Measurements from ENCODE around the gene WFS1. TPM values are rescaled to one million over a fixed set of nuclear protein-coding genes. Genes with fewer than 3 reads are reported as not detected.

Gene WFS1
- total and polyA plus RNA-seq, 2 of the 8 experiments (the other 6 are each of a cell fraction or from before 2014, with no cell fraction given): 29.1 to 43.1 TPM

DNA sequence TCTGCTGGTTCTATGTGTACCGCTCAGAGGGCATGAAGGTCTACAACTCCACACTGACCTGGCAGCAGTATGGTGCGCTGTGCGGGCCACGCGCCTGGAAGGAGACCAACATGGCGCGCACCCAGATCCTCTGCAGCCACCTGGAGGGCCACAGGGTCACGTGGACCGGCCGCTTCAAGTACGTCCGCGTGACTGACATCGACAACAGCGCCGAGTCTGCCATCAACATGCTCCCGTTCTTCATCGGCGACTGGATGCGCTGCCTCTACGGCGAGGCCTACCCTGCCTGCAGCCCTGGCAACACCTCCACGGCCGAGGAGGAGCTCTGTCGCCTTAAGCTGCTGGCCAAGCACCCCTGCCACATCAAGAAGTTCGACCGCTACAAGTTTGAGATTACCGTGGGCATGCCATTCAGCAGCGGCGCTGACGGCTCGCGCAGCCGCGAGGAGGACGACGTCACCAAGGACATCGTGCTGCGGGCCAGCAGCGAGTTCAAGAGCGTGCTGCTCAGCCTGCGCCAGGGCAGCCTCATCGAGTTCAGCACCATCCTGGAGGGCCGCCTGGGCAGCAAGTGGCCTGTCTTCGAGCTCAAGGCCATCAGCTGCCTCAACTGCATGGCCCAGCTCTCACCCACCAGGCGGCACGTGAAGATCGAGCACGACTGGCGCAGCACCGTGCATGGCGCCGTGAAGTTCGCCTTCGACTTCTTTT, 32.2 kb downstream of the WFS1 start:
- Histone ChIP-seq H3K36me3 (ENCODE audit: control insufficient read depth in 2 of 4, insufficient read depth in 4 of 4, low read length in 3 of 4) (peaks cover 0 to 25% (median 16%) of the 10 kb centered on the region in 4 experiments; a peak in 5 of 8 replicates), H2BK20ac (ENCODE audit: low read length) (no peak overlapping the region), H2BK120ac (replicated peaks; ENCODE audit: low read depth, low read length) (no peak overlapping the region), H3K4me3 (ENCODE audit: extremely low read depth in 1 of 4, insufficient read depth in 2 of 4, low read depth in 3 of 4, low read length in 4 of 4) (no peak overlapping the region), H2BK12ac (ENCODE audit: low read depth, low read length) (no peak overlapping the region), H2AFZ (ENCODE audit: low read length) (no peak overlapping the region), H3K79me1 (ENCODE audit: low read depth, low read length) (no peaks in the 10 kb centered on the region), H3K4me1 (replicated peaks in 1 of 4; ENCODE audit: control insufficient read depth in 3 of 4, insufficient read depth in 4 of 4, low read length in 3 of 4) (no peaks in the 10 kb centered on the region), H3K9me3 (ENCODE audit: insufficient read depth in 2 of 2, low read depth in 1 of 2, low read length in 1 of 2) (no peaks in the 10 kb centered on the region), H3K23ac (ENCODE audit: insufficient read length) (no peak overlapping the region), H3K4ac (replicated peaks; ENCODE audit: insufficient read length, low read depth, low read length) (no peak overlapping the region), H3K79me2 (ENCODE audit: control insufficient read depth in 1 of 2, insufficient read depth in 2 of 2, low read length in 2 of 2) (no peaks in the 10 kb centered on the region), H3K4me2 (ENCODE audit: insufficient read depth in 1 of 2, low read depth in 2 of 2, low read length in 2 of 2) (no peak overlapping the region), H3K18ac (ENCODE audit: extremely low read depth, low read length) (no peak overlapping the region), H2BK5ac (ENCODE audit: low read depth, low read length) (no peak overlapping the region; the same call in 1 of the 2 replicates), H3K9ac (replicated peaks in 1 of 4; ENCODE audit: extremely low read depth in 1 of 4, low read depth in 3 of 4, low read length in 3 of 4) (no peak overlapping the region), H4K8ac (ENCODE audit: extremely low read depth, insufficient read depth, low read length) (no peak overlapping the region), H2AK5ac (ENCODE audit: low read depth, low read length) (no peak overlapping the region), H3K23me2 (ENCODE audit: low read depth, low read length) (peaks cover 5% of the 10 kb centered on the region; the same call in 1 of the 2 replicates), H3K27ac (ENCODE audit: low read depth, low read length) (no peak overlapping the region), H4K91ac (replicated peaks; ENCODE audit: insufficient read length, low read length) (no peak overlapping the region), H4K5ac (ENCODE audit: insufficient read length, low read depth, low read length) (no peak overlapping the region), H3K27me3 (replicated peaks in 1 of 4; ENCODE audit: control insufficient read depth in 3 of 4, extremely low read depth in 1 of 4, insufficient read depth in 3 of 4, low read length in 3 of 4) (no peaks in the 10 kb centered on the region), H3K14ac (ENCODE audit: insufficient read length) (no peak overlapping the region), H2BK15ac (ENCODE audit: low read length) (no peak overlapping the region), H4K20me1 (replicated peaks in 1 of 2; ENCODE audit: control insufficient read depth in 1 of 2, insufficient read depth in 2 of 2, low read length in 2 of 2) (peaks cover 0 to 10% of the 10 kb centered on the region in 2 experiments), H3K56ac (replicated peaks; ENCODE audit: insufficient read length, low read depth, low read length) (no peak overlapping the region)
- DNase-seq (ENCODE audit: low read depth in 1 of 2, low spot score in 2 of 2): no peak
- ChIA-PET CTCF (ENCODE audit: partially characterized antibody) (interaction anchor here (0.9 to 3.5 kb wide), 5 partner anchors 22 to 51 kb away, joined by 4 to 20 read pairs (median 7); no protein-coding TSS in a partner anchor), POLR2A (ENCODE audit: partially characterized antibody) (interaction anchor here (0.7 kb wide), 1 partner anchor 14 kb away, joined by 3 read pairs; no protein-coding TSS in a partner anchor)
- 92% methylated on average over 55 of the region's 55 CpGs; no CpG with 5 or more reads in 1 of the 2 experiments for WGBS, 2 experiments (ENCODE audit: extremely low coverage in 1 of 2, insufficient coverage in 1 of 2, insufficient read length in 1 of 2, insufficient replicate concordance in 2 of 2, low coverage in 1 of 2, low lambda C conversion rate in 2 of 2, missing lambda C conversion rate in 1 of 2)
- no peak for FAIRE-seq
- TF ChIP-seq HDAC2 (IDR thresholded peaks at IDR 0.05; ENCODE audit: borderline replicate concordance in 1 of 2, low read depth in 2 of 2, low read length in 2 of 2): no peak
- no peak for TF ChIP-seq JUND (IDR thresholded peaks at IDR 0.05; ENCODE audit: low read length)
- TF ChIP-seq BCL11A (IDR thresholded peaks at IDR 0.05; ENCODE audit: low read depth in 2 of 2, low read length in 2 of 2): no peak
- no peak for TF ChIP-seq TBP (IDR thresholded peaks at IDR 0.05; ENCODE audit: low read depth, low read length)
- TF ChIP-seq BACH1 (IDR thresholded peaks at IDR 0.05; ENCODE audit: low read length): no peak
- no peak for TF ChIP-seq CBX8 (IDR thresholded peaks at IDR 0.05; ENCODE audit: borderline replicate concordance, low read depth, low read length)
- TF ChIP-seq TEAD4 (IDR thresholded peaks at IDR 0.05; ENCODE audit: low read depth, low read length): no peak
- no peak for TF ChIP-seq RBBP5 (IDR thresholded peaks at IDR 0.05; ENCODE audit: borderline replicate concordance, low read depth, low read length)
- TF ChIP-seq SP2 (IDR thresholded peaks at IDR 0.05; ENCODE audit: low read length): no peak
